HepG2 (cell line): ENCODE results near the gene UCK2. TPM values are rescaled to one million over a fixed set of nuclear protein-coding genes. Genes with fewer than 3 reads are reported as not detected.

Source experiments
- ARNT ChIP-seq: fragments of 450-650 bp; IDR thresholded peaks from 2 replicates; pipeline ENCODE4 v1.6.1; 2017
- BRCA1 ChIP-seq: sonication (generic); formaldehyde crosslinking; IDR thresholded peaks from 2 replicates; pipeline ENCODE4 v1.4.0; 2020; ENCODE audit warnings: missing genetic modification reagents
- CBX2 ChIP-seq, 2 experiments: fragments of 200-600 bp in 1 of 2; sonication (generic); formaldehyde crosslinking in 1 of 2; IDR thresholded peaks; 2 replicates each; pipeline versions ENCODE4 v1.7.0 to v1.8.1; 2018 to 2022; ENCODE audit warnings: low read depth in 2 of 2, low read length in 1 of 2, mild to moderate bottlenecking in 1 of 2, missing genetic modification reagents in 1 of 2
- HNRNPLL ChIP-seq: fragments of 200-400 bp; formaldehyde crosslinking; IDR thresholded peaks from 2 replicates; pipeline ENCODE4 v1.6.1; 2017; ENCODE audit warnings: mild to moderate bottlenecking, low read depth, low read length; ENCODE audit not compliant: poor library complexity, severe bottlenecking
- IKZF4 ChIP-seq: sonication (generic); formaldehyde crosslinking; IDR thresholded peaks from 2 replicates; pipeline ENCODE4 v1.5.1; 2020; ENCODE audit warnings: borderline replicate concordance, mild to moderate bottlenecking, low read depth, missing genetic modification reagents; ENCODE audit errors: not compliant biosample characterization
- MBD4 ChIP-seq: IDR thresholded peaks from 2 replicates; pipeline ENCODE4 v1.6.1; 2012; ENCODE audit warnings: low read length, inconsistent platforms, borderline replicate concordance
- MEF2D ChIP-seq: sonication (generic); formaldehyde crosslinking; IDR thresholded peaks from 2 replicates; pipeline ENCODE4 v1.5.1; 2020; ENCODE audit warnings: mild to moderate bottlenecking, missing genetic modification reagents
- NR1H2 ChIP-seq: sonication (generic); formaldehyde crosslinking; IDR thresholded peaks from 2 replicates; pipeline ENCODE4 v1.8.1; 2022; ENCODE audit warnings: low read depth, missing genetic modification reagents, borderline replicate concordance
- TGIF2 ChIP-seq: IDR thresholded peaks from 2 replicates; pipeline ENCODE4 v1.6.1; 2016; ENCODE audit warnings: control low read depth, missing compliant biosample characterization
- TOPORS ChIP-seq: sonication (generic); formaldehyde crosslinking; IDR thresholded peaks from 2 replicates; pipeline ENCODE4 v1.8.0; 2023; ENCODE audit warnings: mild to moderate bottlenecking, missing genetic modification reagents
- XBP1 ChIP-seq: sonication (generic); formaldehyde crosslinking; IDR thresholded peaks from 2 replicates; pipeline ENCODE4 v1.5.0; 2020; ENCODE audit warnings: missing genetic modification reagents
- ZBTB7A ChIP-seq: sonication (generic); formaldehyde crosslinking; IDR thresholded peaks from 2 replicates; pipeline ENCODE4 v1.8.0; 2022; ENCODE audit warnings: mild to moderate bottlenecking, missing genetic modification reagents
- ZNF3 ChIP-seq: IDR thresholded peaks from 2 replicates; pipeline ENCODE4 v1.7.0; 2017; ENCODE audit warnings: inconsistent platforms
- ZNF749 ChIP-seq: sonication (generic); formaldehyde crosslinking; IDR thresholded peaks from 2 replicates; pipeline ENCODE4 v1.8.0; 2022; ENCODE audit warnings: mild to moderate bottlenecking, missing genetic modification reagents, moderate library complexity, borderline replicate concordance
- ZNF773 ChIP-seq: sonication (generic); formaldehyde crosslinking; IDR thresholded peaks from 2 replicates; pipeline ENCODE4 v1.4.0; 2020; ENCODE audit warnings: missing genetic modification reagents, borderline replicate concordance
- ZNF850 ChIP-seq: sonication (generic); formaldehyde crosslinking; conservative IDR thresholded peaks from 2 replicates; pipeline ENCODE4 v1.9.0; 2021; ENCODE audit warnings: mild to moderate bottlenecking, missing genetic modification reagents
- ZSCAN25 ChIP-seq: sonication (generic); formaldehyde crosslinking; IDR thresholded peaks from 2 replicates; pipeline ENCODE4 v1.8.0; 2022; ENCODE audit warnings: mild to moderate bottlenecking, missing genetic modification reagents
- polyA plus RNA-seq, 8 experiments: library from polyadenylated mRNA; depleted of rRNA in 3 of 8; stranded (reverse) in 7 of 8; unstranded in 1 of 8; fragments of >200 nt; fragmentation: Illumina TruSeq in 4 of 8; extraction: Trizol in 4 of 8; gene quantifications; 2 replicates each; pipeline versions ENCODE4 v1.2.1 to v1.2.3, GENCODE V29; 2011 to 2016; ENCODE audit warnings: low read depth in 4 of 8, missing spikeins in 1 of 8, mixed read lengths in 1 of 8; ENCODE audit not compliant: insufficient read depth in 1 of 8
- total RNA-seq, 5 experiments: library from RNA; depleted of rRNA; stranded (reverse); fragments of >200 nt; fragmentation: Illumina TruSeq; extraction: Trizol; gene quantifications; 2 replicates each; pipeline ENCODE4 v1.2.3, GENCODE V29; 2016; ENCODE audit warnings: low read depth in 1 of 5
- TF ChIP-seq, protein P1 (sequence below): sonication (generic); formaldehyde crosslinking; IDR thresholded peaks from 2 replicates; pipeline ENCODE4 v1.5.0; 2020; ENCODE audit warnings: missing genetic modification reagents
- TF ChIP-seq, protein P2 (sequence below): sonication (generic); formaldehyde crosslinking; IDR thresholded peaks from 2 replicates; pipeline ENCODE4 v1.9.0; 2021; ENCODE audit warnings: missing genetic modification reagents, borderline replicate concordance
- TF ChIP-seq, protein P3 (sequence below): sonication (generic); formaldehyde crosslinking; conservative IDR thresholded peaks from 2 replicates; pipeline ENCODE4 v1.8.0; 2022; ENCODE audit warnings: mild to moderate bottlenecking, moderate library complexity, missing genetic modification reagents
- TF ChIP-seq, protein P4 (sequence below): sonication (generic); formaldehyde crosslinking; IDR thresholded peaks from 2 replicates; pipeline ENCODE4 v1.4.0; 2020; ENCODE audit warnings: missing genetic modification reagents

The UCK2 gene
- total and polyA plus RNA-seq, 2 of the 13 experiments (the other 11 are each of a cell fraction or from before 2014, with no cell fraction given): 64.3 to 78.0 TPM

DNA sequence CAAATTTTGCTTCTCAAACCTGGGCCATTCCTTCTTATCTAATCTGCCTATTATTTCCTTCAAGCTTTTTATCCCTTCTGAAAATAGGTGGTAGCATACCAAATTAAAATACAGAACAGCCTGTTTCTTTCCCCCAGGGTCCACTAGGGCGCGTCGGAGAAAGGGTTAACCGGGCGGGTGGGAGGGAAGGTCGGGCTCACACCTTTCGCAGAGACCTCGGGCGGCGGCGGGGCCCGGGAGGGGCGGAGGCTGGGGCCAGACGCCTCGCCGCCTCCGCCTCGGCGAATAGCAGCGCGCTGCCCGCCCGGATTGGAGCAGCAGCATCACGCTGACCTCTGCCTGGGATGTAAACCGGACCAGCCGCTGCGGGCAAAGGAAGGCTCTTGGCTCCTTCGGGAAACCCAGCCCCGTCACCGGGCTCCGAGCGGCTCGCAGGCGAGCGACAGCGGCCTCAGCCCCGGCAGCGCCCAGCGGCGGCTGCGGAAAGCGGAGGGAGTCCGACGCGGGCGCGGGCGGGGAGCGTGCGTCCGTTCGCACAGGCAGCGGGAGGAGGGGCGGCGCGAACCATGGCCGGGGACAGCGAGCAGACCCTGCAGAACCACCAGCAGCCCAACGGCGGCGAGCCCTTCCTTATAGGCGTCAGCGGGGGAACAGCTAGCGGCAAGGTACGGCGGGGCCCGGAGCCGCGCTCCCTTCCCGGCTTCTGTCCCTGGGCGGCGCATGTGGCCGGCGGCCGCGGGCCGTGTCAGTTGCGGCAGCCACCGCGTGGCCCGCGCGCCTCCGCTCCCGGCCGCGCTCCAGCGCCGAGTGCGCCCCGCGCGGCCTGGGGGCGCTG, at the start of gene UCK2 (continued):
- TF ChIP-seq, protein P1, sequence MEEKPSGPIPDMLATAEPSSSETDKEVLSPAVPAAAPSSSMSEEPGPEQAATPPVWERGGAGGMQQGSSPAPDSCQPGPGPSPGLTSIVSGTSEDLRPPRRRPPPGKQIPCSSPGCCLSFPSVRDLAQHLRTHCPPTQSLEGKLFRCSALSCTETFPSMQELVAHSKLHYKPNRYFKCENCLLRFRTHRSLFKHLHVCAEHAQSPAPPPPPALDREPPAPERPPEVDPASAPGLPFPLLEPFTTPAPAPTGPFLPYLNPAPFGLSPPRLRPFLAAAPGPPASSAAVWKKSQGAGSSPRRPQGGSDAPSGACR (CRISPR knock-in tag): no peak
- TF ChIP-seq ZBTB7A (CRISPR knock-in tag) (no peak), CBX2 (IDR thresholded peaks at IDR 0.05; ENCODE audit: low read depth, low read length) (no peak), CBX2 (CRISPR knock-in tag; IDR thresholded peaks at IDR 0.05; ENCODE audit: low read depth) (no peak), TGIF2 (CRISPR knock-in tag) (no peak), ZNF773 (CRISPR knock-in tag) (no peak), MEF2D (CRISPR knock-in tag) (no peak), XBP1 (CRISPR knock-in tag) (no peak), BRCA1 (CRISPR knock-in tag) (no peak), NR1H2 (no peak), HNRNPLL (peak; percentile 66), ZNF749 (CRISPR knock-in tag) (no peak), IKZF4 (CRISPR knock-in tag) (peak; percentile 9), TOPORS (CRISPR knock-in tag) (no peak), ARNT (no peak), ZSCAN25 (CRISPR knock-in tag) (no peak), ZNF3 (no peak), MBD4 (no peak), ZNF850 (CRISPR knock-in tag) (no peak)
- TF ChIP-seq, protein P2, sequence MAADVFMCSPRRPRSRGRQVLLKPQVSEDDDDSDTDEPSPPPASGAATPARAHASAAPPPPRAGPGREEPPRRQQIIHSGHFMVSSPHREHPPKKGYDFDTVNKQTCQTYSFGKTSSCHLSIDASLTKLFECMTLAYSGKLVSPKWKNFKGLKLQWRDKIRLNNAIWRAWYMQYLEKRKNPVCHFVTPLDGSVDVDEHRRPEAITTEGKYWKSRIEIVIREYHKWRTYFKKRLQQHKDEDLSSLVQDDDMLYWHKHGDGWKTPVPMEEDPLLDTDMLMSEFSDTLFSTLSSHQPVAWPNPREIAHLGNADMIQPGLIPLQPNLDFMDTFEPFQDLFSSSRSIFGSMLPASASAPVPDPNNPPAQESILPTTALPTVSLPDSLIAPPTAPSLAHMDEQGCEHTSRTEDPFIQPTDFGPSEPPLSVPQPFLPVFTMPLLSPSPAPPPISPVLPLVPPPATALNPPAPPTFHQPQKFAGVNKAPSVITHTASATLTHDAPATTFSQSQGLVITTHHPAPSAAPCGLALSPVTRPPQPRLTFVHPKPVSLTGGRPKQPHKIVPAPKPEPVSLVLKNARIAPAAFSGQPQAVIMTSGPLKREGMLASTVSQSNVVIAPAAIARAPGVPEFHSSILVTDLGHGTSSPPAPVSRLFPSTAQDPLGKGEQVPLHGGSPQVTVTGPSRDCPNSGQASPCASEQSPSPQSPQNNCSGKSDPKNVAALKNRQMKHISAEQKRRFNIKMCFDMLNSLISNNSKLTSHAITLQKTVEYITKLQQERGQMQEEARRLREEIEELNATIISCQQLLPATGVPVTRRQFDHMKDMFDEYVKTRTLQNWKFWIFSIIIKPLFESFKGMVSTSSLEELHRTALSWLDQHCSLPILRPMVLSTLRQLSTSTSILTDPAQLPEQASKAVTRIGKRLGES (CRISPR knock-in tag): no peak
- TF ChIP-seq, protein P3, sequence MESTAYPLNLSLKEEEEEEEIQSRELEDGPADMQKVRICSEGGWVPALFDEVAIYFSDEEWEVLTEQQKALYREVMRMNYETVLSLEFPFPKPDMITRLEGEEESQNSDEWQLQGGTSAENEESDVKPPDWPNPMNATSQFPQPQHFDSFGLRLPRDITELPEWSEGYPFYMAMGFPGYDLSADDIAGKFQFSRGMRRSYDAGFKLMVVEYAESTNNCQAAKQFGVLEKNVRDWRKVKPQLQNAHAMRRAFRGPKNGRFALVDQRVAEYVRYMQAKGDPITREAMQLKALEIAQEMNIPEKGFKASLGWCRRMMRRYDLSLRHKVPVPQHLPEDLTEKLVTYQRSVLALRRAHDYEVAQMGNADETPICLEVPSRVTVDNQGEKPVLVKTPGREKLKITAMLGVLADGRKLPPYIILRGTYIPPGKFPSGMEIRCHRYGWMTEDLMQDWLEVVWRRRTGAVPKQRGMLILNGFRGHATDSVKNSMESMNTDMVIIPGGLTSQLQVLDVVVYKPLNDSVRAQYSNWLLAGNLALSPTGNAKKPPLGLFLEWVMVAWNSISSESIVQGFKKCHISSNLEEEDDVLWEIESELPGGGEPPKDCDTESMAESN (CRISPR knock-in tag): peak; percentile 23; the same call in 1 of the 2 replicates
- TF ChIP-seq, protein P4, sequence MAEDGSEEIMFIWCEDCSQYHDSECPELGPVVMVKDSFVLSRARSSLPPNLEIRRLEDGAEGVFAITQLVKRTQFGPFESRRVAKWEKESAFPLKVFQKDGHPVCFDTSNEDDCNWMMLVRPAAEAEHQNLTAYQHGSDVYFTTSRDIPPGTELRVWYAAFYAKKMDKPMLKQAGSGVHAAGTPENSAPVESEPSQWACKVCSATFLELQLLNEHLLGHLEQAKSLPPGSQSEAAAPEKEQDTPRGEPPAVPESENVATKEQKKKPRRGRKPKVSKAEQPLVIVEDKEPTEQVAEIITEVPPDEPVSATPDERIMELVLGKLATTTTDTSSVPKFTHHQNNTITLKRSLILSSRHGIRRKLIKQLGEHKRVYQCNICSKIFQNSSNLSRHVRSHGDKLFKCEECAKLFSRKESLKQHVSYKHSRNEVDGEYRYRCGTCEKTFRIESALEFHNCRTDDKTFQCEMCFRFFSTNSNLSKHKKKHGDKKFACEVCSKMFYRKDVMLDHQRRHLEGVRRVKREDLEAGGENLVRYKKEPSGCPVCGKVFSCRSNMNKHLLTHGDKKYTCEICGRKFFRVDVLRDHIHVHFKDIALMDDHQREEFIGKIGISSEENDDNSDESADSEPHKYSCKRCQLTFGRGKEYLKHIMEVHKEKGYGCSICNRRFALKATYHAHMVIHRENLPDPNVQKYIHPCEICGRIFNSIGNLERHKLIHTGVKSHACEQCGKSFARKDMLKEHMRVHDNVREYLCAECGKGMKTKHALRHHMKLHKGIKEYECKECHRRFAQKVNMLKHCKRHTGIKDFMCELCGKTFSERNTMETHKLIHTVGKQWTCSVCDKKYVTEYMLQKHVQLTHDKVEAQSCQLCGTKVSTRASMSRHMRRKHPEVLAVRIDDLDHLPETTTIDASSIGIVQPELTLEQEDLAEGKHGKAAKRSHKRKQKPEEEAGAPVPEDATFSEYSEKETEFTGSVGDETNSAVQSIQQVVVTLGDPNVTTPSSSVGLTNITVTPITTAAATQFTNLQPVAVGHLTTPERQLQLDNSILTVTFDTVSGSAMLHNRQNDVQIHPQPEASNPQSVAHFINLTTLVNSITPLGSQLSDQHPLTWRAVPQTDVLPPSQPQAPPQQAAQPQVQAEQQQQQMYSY (CRISPR knock-in tag): no peak
